SK-N-MC (cell line): ENCODE data around the gene AMMECR1.

Experiments
- EZH2 ChIP-seq: fragments of 200-600 bp; sonication (generic); IDR thresholded peaks from one replicate; pipeline ENCODE4 v1.6.1; 2017; ENCODE audit warnings: antibody characterized with exemption
- POLR2AphosphoS5 ChIP-seq: IDR thresholded peaks from 2 replicates; pipeline ENCODE4 v1.6.1; 2012; ENCODE audit warnings: mild to moderate bottlenecking, low read depth, low read length, borderline replicate concordance

DNA sequence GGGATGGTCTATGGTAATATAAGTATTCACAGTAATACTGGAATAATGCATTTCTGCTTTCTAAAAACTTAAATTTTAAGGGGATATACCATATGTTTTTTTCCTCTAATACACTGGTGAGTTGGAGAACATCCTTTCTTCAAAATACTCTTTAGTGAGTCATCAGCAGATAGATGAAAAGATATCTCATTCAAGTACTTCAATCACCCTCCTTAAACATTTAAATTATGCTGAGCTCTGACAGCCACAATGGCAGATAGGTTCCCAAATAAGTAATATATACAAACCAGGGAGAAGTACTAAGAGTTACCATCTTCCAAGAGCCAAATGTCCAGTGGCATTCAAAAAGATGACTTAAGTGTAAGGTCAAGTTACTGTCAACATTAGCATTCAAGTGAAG lies 52.2 kb downstream of the AMMECR1 start:
- TF ChIP-seq EZH2 (no peak), POLR2AphosphoS5 (no peak)
